ENCODE measurements around the gene STIL.
"Not testable (repeated sequence)": the region's sequence is repeated elsewhere in the genome, so short reads cannot be mapped to it uniquely, and the experiment has no call there.

Gene STIL

GRCh38 chr1:47313915-47314664, at the start of gene STIL:
TSS of gene STIL (minus strand) at chr1:47314147. CDS start at chr1:47310319, 3,828 bp downstream.
- peak; percentile 98 for DNase-seq (ENCODE audit: low spot score)

- no peak for DNase-seq (ENCODE audit: low spot score)
Observed at GRCh38 chr1:47362828-47363227, 48.9 kb upstream of the STIL start.

GRCh38 chr1:47361380-47361779, 47.4 kb upstream of the STIL start:
- DNase-seq (ENCODE audit: low spot score) = no peak

- no peak for DNase-seq (ENCODE audit: low spot score)
Observed at GRCh38 chr1:47351305-47351704, 37.4 kb upstream of the STIL start.

GRCh38 chr1:47348246-47348645, 34.3 kb upstream of the STIL start:
- DNase-seq (ENCODE audit: low spot score) = no peak

GRCh38 chr1:47347735-47348134, 33.8 kb upstream of the STIL start:
- DNase-seq (ENCODE audit: low spot score) = no peak

GRCh38 chr1:47346979-47347378, 33.0 kb upstream of the STIL start:
- DNase-seq (ENCODE audit: low spot score) = not testable (repeated sequence)

- DNase-seq (ENCODE audit: low spot score) = no peak
Observed at GRCh38 chr1:47340227-47340626, 26.3 kb upstream of the STIL start.

- DNase-seq (ENCODE audit: low spot score) = no peak
Observed at GRCh38 chr1:47338249-47339077, 24.5 kb upstream of the STIL start.

GRCh38 chr1:47337350-47337749, 23.4 kb upstream of the STIL start:
- no peak for DNase-seq (ENCODE audit: low spot score)

- no peak for DNase-seq (ENCODE audit: low spot score)
Observed at GRCh38 chr1:47334765-47335435, 21.0 kb upstream of the STIL start.

GRCh38 chr1:47333922-47334764, 20.2 kb upstream of the STIL start:
- peak; percentile 64 for DNase-seq (ENCODE audit: low spot score)

- peak; percentile 83 for DNase-seq (ENCODE audit: low spot score)
Observed at GRCh38 chr1:47333578-47333921, 19.6 kb upstream of the STIL start, which contains the start of gene CMPK1. TSS of gene CMPK1 (plus strand) at chr1:47333790. CDS start at chr1:47333946, 156 bp downstream.

- DNase-seq (ENCODE audit: low spot score) = no peak
Observed at GRCh38 chr1:47332779-47333577, 19.0 kb upstream of the STIL start.

GRCh38 chr1:47331875-47332274, 17.9 kb upstream of the STIL start:
- DNase-seq (ENCODE audit: low spot score) = no peak

- no peak for DNase-seq (ENCODE audit: low spot score)
Observed at GRCh38 chr1:47330212-47330611, 16.3 kb upstream of the STIL start.

GRCh38 chr1:47328992-47329391, 15.0 kb upstream of the STIL start:
- DNase-seq (ENCODE audit: low spot score) = no peak

GRCh38 chr1:47326271-47326670, 12.3 kb upstream of the STIL start:
- no peak for DNase-seq (ENCODE audit: low spot score)

- no peak for DNase-seq (ENCODE audit: low spot score)
Observed at GRCh38 chr1:47325528-47325927, 11.6 kb upstream of the STIL start.

GRCh38 chr1:47324682-47325081, 10.7 kb upstream of the STIL start:
- no peak for DNase-seq (ENCODE audit: low spot score)

- no peak for DNase-seq (ENCODE audit: low spot score)
Observed at GRCh38 chr1:47323599-47324031, 9.7 kb upstream of the STIL start.

All from CD4-positive, alpha-beta T cell treated with Interleukin-2 at 100 ng/mL for 4 hours (primary cell).